ENCODE results near the gene MAP6.

DNA sequence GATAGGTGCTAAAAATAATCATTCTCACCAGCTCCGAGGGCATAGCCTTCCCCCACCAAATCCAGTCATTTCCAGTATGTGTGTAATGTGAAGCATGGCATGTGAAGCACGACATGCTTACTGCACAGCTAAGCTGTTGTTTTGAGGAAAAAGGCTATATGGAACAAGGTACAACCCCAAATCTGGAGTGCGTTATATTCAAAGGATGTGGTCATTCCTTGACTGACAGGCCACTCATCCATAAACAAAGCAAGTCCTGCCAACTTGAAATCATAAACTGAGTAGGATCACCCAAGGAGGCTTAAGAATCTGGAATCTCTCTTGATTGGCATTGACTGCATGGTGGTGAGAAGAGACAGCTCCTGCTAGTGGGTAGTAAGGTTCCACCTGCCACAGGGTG lies 3.7 kb downstream of the MAP6 start:
- TF ChIP-seq, protein P1, sequence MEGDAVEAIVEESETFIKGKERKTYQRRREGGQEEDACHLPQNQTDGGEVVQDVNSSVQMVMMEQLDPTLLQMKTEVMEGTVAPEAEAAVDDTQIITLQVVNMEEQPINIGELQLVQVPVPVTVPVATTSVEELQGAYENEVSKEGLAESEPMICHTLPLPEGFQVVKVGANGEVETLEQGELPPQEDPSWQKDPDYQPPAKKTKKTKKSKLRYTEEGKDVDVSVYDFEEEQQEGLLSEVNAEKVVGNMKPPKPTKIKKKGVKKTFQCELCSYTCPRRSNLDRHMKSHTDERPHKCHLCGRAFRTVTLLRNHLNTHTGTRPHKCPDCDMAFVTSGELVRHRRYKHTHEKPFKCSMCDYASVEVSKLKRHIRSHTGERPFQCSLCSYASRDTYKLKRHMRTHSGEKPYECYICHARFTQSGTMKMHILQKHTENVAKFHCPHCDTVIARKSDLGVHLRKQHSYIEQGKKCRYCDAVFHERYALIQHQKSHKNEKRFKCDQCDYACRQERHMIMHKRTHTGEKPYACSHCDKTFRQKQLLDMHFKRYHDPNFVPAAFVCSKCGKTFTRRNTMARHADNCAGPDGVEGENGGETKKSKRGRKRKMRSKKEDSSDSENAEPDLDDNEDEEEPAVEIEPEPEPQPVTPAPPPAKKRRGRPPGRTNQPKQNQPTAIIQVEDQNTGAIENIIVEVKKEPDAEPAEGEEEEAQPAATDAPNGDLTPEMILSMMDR (optimal IDR thresholded peaks at IDR 0.05 in 1 of 3, IDR thresholded peaks at IDR 0.05 in 1 of 3, conservative IDR thresholded peaks at IDR 0.05 in 1 of 3; ENCODE audit: extremely low read depth in 1 of 3, insufficient read depth in 2 of 3, low read length in 3 of 3) = no peak
- TF ChIP-seq EZH2 (IDR thresholded peaks at IDR 0.05; ENCODE audit: low read length) = no peak

All from keratinocyte (primary cell).